ENCODE data around the gene PFDN6.
"Not testable (repeated sequence)": the region's sequence is repeated elsewhere in the genome, so short reads cannot be mapped to it uniquely, and the experiment has no call there.

Gene PFDN6

DNA sequence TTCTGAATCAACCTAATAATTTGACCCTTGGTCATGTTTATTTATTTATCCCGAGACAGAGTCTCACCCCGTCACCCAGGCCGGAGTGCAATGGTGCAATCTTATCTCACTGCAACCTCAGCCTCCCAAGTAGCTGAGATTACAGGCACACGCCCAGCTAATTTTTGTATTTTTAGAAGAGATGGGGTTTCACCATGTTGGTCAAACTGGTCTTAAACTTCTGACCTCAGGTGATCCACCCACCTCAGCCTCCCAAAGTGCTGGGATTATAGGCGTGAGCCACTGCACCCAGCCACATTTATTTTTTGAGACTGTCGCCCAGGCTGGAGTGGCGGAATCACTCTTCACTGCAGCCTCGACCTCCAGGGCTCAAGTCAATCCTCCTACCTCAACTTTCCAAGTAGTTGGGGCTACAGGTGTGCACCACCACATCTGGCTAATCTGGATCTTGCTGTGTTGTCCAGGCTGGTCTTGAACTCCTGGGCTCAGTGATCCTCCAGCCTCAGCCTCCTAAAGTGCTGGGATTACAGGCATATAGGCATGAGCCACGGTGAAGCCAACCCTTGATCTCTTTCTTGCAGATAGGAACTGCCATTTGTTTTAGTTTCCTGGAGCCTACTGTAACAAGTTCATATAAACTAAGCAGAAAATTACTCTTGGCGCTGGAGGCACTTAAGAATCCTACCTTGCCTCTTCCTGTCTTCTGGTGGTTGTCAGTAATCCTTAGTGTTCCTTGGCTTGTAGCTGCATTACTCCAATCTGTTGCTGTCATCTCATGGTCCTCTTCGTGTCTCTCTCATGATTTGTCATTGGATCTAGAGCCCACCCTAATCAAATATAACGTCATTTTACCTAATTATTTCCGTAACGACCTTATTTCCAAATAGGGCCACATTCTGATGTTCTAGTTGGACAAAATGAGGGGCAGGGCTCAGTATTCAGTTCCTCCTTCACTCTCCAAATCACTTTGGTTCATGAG, 15.2 kb upstream of the PFDN6 start:
- DNase-seq (ENCODE audit: low read depth) = no peak

DNA sequence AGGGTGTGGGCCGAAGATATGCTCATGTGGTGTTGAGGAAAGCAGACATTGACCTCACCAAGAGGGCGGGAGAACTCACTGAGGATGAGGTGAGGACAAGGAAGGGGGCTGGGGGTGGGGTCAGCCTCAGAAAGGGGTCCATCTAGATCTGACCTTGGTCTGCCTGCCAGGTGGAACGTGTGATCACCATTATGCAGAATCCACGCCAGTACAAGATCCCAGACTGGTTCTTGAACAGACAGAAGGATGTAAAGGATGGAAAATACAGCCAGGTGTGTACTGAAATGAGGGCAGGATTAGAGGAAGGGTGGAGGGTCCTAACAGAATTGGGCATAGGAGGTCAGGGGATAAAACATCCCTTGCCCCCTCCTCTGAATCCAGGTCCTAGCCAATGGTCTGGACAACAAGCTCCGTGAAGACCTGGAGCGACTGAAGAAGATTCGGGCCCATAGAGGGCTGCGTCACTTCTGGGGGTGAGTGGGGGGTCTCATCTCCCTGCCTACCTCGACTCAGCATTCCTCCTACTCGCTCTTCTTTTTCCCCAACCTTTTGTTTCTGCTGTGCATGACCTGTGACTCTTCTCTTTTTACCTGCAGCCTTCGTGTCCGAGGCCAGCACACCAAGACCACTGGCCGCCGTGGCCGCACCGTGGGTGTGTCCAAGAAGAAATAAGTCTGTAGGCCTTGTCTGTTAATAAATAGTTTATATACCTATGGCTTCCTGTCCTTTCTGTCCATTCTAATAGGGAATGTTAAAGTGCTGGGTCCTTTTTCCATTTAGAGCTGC, 13.4 kb upstream of the PFDN6 start:
- DNase-seq (ENCODE audit: low read depth) = not testable (repeated sequence)

DNA sequence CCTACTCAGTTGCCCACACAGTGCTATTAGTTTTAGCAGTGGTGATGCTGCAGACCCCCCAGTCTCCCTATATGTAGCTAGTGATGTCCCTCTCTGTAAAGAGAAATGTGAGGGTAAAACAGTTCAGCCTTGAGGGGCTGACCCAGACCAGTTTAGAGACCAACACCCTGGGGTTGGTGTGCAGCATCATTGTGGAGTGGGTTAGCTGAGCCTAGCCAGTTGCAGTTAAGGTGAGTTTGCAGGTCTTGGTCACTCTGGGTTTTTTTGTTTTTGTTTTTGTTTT, 12.9 kb upstream of the PFDN6 start:
- DNase-seq (ENCODE audit: low read depth) = no peak

DNA sequence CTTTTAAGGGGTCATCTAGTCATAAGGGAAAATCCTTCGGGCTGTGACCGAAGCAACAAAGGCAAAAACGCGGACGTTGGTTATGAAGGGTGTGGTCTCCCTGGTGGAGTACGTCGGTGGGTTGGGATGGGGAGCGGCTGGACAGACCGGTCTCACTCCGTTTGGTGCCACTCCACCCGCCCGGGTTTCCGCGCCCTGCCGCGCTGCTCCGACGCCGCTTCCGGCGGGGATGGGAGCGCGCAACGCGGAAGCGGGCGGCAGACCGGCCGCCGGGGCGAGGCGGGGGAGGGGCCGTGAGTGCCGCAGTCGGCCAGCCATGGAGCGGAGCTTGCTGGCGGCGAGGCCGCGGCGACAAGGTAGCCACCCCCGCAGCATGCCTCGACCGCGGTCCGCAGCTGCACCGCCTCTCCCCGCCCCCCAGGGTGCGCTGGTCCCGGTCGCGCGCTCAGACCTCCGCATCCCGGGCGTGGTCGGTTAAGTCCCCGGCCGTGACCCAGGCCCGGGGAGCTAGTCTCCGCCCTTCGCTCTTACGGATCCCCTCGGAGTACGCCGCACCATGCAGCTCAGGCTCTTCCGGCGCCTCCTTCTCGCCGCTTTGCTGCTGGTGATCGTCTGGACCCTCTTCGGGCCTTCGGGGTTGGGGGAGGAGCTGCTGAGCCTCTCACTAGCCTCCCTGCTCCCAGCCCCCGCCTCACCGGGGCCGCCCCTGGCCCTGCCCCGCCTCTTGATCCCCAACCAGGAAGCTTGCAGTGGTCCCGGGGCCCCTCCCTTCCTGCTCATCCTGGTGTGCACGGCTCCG, 12.3 kb upstream of the PFDN6 start, which contains the start of gene B3GALT4:
Gene B3GALT4, plus strand, starts transcription at position 260 of the 799 bp plus-strand sequence. Its CDS starts 297 bp downstream, at position 557.
- peak; percentile 32 for DNase-seq (ENCODE audit: low read depth)

DNA sequence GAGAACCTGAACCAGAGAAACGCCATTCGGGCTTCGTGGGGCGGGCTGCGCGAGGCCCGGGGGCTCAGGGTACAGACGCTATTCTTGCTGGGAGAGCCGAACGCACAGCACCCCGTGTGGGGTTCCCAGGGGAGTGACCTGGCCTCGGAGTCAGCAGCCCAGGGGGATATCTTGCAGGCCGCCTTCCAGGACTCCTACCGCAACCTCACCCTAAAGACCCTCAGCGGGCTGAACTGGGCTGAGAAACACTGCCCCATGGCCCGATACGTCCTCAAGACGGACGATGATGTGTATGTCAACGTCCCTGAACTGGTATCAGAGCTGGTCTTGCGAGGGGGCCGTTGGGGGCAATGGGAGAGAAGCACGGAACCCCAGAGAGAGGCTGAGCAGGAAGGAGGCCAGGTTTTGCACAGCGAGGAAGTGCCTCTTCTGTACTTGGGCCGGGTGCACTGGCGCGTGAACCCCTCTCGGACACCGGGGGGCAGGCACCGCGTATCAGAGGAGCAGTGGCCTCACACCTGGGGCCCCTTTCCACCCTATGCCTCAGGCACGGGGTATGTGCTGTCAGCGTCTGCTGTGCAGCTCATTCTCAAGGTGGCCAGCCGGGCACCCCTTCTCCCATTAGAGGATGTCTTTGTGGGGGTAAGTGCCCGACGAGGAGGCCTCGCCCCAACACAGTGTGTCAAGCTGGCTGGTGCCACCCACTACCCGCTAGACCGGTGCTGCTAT, 11.6 kb upstream of the PFDN6 start:
- no peak for DNase-seq (ENCODE audit: low read depth)

DNA sequence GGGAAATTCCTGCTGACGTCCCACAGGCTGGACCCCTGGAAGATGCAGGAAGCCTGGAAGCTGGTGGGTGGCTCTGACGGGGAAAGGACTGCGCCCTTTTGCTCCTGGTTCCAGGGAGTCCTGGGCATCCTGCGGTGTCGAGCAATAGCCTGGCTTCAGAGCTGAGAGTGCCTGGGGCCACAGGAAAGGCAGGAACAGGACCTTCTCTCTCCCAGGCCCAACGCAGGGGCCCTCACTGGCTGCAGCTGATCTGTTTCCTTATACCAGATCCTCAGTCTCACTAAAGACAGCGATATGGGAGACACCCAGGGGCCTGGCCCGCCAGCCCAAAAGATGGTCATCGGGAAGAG, 11.0 kb upstream of the PFDN6 start:
- no peak for DNase-seq (ENCODE audit: low read depth)

DNA sequence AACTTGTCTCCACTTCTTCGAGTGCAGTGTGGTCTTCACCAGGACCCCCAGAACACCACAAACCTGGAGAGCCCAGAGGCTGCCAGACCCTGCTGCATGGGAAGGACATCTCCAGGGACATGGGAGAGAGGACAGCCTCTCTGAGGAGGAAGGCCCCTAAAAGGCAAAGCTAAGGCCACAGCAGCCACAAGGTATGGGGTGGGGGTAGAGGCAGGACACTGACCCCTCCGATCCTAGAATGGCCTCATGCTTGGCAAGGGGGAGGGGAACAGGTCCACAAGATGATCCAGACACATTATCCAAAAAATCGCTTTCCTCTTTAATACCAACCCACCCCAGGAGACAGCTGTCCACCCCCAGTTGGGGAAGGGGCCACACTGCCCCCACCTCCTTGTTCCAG, 10.6 kb upstream of the PFDN6 start:
- DNase-seq (ENCODE audit: low read depth) = no peak

DNA sequence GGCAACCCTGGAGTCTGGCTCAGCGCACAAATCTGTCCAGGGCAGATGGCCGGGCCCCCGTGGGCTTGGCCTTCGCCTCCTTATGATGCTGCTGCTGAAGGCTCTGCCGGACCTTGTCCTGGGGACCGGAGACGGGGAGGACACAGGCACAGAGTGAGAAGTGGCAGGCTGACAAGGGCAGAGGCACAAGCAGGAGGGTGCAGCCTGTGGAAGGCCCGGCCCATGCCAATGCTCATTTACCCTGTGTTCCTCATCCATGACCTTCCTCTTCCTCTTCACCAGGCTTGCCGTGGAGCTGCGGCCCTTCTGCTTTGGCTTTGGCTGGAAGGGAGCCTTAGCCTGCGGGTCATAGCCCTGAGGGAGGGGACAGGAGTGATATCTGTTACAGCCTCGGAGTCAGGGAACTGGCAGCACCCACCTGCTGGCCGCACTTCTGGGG, 10.1 kb upstream of the PFDN6 start:
- DNase-seq (ENCODE audit: low read depth) = no peak

DNA sequence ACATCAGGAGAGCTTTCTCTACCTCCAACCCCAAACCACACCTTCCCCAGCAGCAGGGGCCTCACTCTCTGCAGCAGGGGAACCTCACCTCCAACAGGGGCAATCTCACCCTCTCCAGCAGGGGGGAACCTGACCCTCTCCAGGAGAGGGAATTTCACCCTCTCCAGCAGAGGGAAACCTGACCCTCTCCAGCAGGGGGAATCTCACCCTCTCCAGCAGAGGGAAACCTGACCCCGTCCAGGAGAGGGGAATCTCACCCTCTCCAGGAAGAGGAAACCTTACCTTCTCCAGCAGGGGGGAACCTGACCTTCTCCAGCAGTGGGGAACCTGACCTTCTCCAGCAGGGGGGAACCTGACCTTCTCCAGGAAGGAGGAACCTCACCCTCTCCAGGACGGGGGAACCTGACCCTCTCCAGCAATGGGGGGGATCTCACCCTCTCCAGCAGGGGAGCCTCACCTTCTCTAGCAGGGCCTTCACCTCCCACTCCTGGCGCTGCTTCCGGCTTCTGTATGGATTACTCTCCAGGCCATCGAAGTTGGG, 9.4 kb upstream of the PFDN6 start:
- DNase-seq (ENCODE audit: low read depth) = no peak

DNA sequence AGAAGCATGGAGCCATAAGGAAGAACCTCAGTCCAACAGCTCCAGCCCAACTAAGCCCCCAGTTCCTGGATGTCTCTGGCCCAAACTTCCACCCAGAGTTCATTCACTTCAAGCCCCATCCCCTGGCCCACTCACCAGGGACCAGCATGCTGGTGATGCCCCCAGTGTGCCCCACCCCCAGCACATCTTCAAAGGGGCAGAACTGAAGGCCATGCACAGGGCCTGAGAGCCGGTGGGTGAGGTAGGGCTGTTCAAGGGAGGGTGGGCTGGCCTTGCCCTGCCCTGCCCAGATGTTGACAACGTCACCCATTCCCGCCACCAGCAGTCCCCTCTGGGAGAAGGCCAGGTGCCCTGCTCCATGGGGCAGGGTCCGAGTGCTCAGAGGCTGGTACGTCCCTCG, 8.9 kb upstream of the PFDN6 start:
- no peak for DNase-seq (ENCODE audit: low read depth)

DNA sequence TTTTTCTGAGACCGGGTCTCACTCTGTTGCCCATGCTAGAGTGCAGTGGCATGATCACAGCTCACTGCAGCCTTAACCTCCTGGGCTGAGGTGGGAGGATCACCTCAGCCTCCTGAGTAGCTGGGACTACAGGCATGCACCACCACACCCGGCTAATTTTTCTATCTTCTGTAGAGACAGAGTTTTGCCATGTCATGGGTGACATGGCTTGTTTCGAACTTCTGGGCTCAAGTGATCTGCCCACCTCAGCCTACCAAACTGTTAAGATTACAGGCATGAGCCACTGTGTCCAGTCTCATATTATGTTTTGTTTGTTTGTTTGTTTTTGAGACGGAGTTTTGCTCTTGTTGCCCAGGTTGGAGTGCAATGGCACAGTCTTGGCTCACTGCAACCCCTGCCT, 4.2 kb upstream of the PFDN6 start:
- not testable (repeated sequence) for DNase-seq (ENCODE audit: low read depth)

DNA sequence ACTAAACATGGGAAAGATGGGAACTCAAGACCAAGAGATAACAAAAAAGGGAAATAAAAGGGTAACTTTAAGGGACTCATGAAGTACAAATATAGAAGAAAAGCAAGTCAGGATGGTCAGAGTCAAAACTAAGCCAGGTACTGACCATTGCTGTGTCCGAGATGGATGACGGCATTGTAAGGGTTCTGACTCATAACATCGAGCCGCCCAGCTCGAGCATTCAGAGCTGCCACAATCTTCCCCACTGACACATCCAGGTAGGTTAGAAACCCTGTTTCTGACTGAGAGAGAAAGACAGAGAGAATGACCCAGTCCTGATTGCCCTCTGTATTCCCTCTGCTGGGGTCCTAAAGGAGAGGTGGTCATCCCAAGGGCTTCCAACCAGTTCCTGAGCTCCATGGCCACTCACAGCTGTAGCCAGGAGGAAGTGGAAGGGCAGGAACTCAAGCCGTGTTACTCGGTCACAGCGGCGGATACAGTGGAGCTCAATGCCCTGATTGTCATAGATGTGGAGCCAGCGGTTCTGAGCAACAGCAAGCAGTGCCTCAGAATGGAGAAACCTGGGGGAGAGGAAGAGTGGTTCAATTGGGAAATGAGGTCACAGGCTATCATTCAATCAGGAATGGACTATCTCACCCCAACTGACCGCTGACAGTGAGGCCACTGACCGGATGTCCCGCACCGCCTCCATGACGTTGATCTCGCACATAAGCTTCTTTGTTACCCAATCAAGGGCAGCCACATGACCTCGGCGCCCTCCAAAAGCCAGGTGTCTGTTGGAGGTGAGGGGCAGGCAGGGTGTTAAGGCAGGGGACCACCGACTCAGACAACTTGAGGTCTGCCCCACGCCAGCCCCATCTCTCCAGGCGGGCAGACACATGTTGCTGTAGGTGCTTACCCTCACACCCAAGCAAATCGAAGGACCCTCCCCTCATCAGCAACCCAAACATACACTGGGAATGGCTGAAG, 2.2 kb upstream of the PFDN6 start:
- no peak for DNase-seq (ENCODE audit: low read depth)

DNA sequence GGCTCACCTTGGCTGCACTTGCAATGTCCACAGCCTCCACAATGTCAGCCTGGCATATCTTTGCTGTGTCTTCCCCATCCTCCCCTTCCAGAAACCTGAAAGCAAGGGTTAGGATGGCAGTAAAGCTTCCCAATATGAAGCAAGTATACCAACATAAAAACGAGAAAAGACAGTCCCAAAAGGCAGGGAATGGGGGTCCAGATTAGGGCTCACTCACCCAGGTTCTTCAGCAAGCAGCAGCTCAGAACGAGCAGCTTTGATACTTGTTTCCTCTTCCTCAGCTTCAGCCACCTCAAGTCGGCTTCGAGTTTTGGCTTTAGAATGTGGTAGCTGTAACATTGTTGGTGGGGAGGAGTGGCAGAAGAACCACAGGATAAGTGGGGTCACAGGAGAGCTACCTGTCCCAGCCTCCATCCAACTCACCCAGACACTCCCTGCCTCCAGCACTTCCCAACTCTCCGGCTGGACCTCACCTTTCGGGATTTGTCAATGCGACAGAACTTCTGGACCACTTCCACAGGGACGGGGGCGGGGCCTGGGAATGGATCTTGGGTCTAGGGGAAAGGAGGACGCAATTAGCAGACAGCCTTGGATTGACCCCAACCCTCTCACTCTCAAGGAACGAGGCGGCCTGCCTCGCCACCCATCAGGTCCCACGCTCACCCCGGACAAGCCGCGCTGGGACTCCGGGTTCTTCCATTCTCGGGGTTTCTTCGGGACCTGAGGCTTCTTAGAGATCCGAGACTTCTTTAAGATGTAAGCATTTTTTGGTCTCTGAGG, 1.1 kb upstream of the PFDN6 start:
- no peak for DNase-seq (ENCODE audit: low read depth)

DNA sequence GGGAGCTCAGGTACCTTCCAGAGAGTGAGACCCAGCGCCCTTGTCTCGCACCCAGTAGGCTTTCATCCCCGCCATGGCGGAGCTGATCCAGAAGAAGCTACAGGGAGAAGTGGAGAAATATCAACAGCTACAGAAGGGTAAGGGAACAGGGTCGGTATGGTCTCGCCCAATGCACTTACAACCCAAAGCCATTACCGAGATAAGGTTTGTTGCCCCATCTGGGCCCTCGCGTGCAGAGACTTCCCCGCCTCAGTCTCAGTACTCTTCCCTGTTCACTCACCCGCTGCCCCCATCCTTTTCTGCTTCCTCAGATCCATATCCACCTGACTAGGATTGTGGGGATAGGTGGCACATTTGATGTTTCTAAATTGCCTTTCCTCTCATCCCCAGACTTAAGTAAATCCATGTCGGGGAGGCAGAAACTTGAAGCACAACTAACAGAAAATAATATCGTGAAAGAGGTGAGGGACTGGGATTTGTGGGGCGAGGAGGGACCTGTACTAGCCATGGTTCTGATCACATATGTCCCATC, 449 bp downstream of the PFDN6 start:
- DNase-seq (ENCODE audit: low read depth) = no peak

DNA sequence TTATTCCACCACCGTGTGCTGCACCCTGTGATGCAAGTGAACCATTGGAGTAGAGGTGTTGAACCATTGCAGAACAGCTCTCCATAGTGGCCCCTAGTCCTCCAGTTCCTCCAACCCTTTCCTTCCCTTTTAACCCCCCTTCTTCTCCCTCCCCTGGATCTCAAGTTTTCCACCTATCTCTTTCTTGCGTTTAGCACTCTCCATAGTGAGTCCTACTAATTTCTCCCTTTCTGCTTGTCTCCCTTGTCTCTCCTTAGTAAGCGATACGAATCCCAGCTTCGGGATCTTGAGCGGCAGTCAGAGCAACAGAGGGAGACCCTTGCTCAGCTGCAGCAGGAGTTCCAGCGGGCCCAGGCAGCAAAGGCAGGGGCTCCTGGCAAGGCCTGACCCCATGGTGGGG, 1.1 kb downstream of the PFDN6 start:
- no peak for DNase-seq (ENCODE audit: low read depth)

DNA sequence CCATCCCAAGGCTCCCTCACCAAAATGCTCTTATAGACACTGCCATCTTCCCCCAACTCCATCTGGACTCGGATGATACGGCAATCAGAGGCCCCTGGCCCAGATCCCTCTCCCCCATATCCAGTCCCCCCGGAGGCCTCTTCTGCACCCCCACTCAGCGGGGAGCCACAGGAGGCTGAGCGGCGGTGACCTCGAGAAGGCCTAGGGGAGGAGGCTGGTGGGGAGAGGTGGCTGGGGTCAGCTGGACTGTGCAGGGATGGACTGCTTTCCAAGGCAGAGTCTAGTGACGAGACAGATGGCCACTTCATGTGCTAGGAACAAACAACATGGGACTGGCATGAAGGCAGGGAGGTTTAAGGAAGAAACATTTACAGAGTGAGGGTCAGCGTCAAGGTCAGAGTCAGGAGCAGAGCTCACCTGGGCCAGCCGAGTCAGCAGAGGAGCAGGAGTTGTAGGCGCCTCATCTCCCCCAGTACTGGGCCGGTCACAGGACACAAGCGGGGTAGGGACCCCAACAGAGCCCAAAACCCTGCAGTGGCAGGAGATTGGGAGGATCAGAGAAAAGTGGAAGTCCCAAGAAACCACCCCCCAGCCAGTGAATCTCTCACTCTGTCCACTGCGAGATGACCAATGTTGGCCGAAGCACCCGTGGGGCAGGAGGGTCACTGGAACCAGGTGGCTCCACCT, 3.7 kb downstream of the PFDN6 start:
- DNase-seq (ENCODE audit: low read depth) = no peak

DNA sequence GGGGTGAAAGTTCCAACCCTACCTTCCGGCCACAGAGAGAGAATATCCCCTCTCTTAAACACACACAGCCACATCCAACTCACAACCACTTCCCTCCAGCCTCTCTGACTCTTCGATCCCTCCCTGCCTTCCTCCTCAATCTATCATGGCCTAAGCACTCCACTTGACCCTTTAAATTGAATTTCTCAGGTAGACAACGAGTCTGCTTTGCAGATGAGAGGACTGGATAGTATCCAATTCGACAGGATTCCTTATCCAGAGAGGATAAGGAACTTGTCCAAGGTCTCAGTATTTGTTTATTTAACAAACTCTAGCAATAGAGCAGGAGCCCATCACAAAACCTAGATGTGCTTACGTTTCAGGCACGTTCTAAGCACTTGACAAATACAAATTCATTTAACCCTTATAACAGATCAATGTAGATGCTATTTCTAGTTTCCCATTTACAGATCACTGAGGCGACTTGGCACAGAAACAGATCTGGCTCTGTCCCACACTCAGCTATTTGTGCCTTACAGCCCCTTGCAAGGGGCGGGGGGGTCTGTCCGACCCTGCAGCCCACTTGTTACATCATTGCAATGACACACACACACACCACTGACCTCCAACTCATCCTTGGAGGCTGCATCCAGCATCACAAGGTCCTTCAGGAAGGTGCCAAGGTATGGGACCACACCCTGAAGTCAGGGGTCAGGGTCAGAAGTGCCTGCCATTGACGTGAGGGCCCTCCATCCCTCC, 4.9 kb downstream of the PFDN6 start:
- DNase-seq (ENCODE audit: low read depth) = no peak

Data from GM04504 (cell line).